RPMI8226 (cell line): Measurements from ENCODE around the gene PARD6B.
"Not testable (repeated sequence)": the region's sequence is repeated elsewhere in the genome, so short reads cannot be mapped to it uniquely, and the experiment has no call there.

Source experiments
- DNase-seq: peaks from one replicate; pipeline ENCODE4 v3.0.0-alpha.2; 2015

Gene PARD6B

GRCh38 chr20:50704514-50704913, 26.9 kb upstream of the PARD6B start:
- DNase-seq, result no peak

GRCh38 chr20:50704971-50705370, 26.4 kb upstream of the PARD6B start:
- DNase-seq, result no peak

GRCh38 chr20:50708845-50709635, 22.3 kb upstream of the PARD6B start:
- DNase-seq, result peak; percentile 40

- DNase-seq, result no peak
These were observed 21.8 kb upstream of the PARD6B start for GRCh38 chr20:50709636-50709973.

GRCh38 chr20:50710492-50711063, 20.8 kb upstream of the PARD6B start:
- no peak for DNase-seq

- no peak for DNase-seq
These were observed 20.1 kb upstream of the PARD6B start for GRCh38 chr20:50711113-50711825.

GRCh38 chr20:50712771-50713656, 18.4 kb upstream of the PARD6B start:
- no peak for DNase-seq

- DNase-seq, result no peak
These were observed 17.7 kb upstream of the PARD6B start for GRCh38 chr20:50713657-50714101.

- DNase-seq, result not testable (repeated sequence)
These were observed 17.0 kb upstream of the PARD6B start for GRCh38 chr20:50714426-50714825.

- no peak for DNase-seq
These were observed 15.7 kb upstream of the PARD6B start for GRCh38 chr20:50715694-50716093.

GRCh38 chr20:50716518-50716917, 14.9 kb upstream of the PARD6B start:
- DNase-seq, result no peak

- DNase-seq, result no peak
These were observed 14.1 kb upstream of the PARD6B start for GRCh38 chr20:50717312-50717711.

- no peak for DNase-seq
These were observed 13.2 kb upstream of the PARD6B start for GRCh38 chr20:50717974-50718761.

GRCh38 chr20:50719328-50719727, 12.1 kb upstream of the PARD6B start:
- no peak for DNase-seq

- no peak for DNase-seq
These were observed 11.4 kb upstream of the PARD6B start for GRCh38 chr20:50720026-50720425.

GRCh38 chr20:50720582-50720981, 10.8 kb upstream of the PARD6B start:
- no peak for DNase-seq

- DNase-seq, result no peak
These were observed 9.5 kb upstream of the PARD6B start for GRCh38 chr20:50721881-50722281.

- no peak for DNase-seq
These were observed 8.8 kb upstream of the PARD6B start for GRCh38 chr20:50722424-50723155.

- DNase-seq, result no peak
These were observed 7.7 kb upstream of the PARD6B start for GRCh38 chr20:50723672-50724071.

GRCh38 chr20:50724112-50724725, 7.2 kb upstream of the PARD6B start:
- DNase-seq, result no peak
